HG02885 (cell line): ENCODE data around the gene CXCL3.

Experiments
- ATAC-seq: cut with Tn5 transposase; IDR thresholded peaks from one replicate; pipeline ENCODE4 v1.9.1; 2021; ENCODE audit warnings: mild to moderate bottlenecking; ENCODE audit not compliant: unreplicated experiment, poor library complexity

CXCL3 gene

DNA sequence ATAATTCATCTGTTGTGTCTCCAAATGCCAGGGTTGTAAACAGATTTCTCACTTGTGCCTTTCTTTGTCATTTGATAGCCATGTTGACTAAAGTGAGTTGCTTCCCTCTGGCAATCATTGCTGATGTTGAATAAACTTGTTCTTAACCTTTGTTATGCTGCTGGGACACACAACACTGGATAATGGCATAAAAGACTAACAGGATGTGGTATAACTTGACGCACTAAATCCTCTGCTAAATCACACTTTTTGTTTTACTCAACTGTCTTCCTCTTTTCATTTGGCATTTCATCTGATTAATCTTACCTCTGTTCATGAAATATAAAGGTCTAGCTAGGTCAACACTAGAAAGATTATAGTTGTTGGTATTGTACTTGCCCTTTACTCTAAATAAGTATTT lies 22.4 kb downstream of the CXCL3 start:
- no peak for ATAC-seq

DNA sequence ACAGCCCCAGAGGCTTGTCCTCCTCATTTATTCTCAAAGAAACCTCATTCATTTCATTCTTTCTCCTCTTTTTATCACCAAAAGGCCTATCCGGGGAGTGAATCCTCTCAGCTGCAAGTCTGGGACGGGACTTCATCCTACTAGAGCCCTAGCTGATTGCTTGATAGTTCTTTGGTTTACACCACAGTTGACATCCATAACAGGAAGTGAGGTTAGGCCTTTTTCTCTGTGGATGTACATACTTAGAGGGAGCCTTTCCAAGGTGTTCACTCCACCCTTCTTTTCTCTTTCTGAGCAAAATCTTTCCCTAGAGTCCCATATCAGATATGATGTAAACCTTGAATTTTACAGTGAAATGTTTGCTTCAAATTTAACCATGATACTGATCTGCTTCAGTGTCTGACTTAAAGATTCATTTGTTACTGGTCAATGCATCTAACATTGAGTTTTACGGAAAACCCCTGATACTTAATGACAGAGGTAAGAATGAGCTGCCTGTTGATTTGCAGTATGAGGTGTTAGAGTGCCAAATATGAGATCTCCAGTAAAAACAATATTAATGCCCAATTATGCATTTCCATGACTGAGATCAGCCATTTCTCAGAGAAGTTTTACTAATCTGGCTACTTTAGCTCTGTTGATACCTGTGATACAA lies 23.2 kb downstream of the CXCL3 start:
- ATAC-seq, result no peak

DNA sequence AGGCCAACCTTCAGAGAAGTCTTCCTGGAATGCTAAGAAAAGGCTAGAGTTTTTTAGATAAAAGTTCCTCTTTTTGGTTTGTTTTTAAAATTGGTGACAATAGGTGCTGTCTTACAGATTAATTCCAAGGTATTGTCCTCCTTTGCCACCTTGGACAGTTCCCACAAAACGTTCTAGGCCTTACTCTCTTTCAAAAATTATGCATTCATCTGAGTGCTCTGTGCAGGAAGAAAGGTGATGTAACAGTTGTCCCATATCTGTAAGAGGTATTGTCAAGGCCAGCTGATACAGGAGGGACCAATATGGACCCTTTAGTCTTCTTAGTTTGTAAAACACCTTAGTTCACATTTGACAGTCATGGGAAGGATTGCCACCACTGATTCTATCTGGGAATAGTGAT lies 24.2 kb downstream of the CXCL3 start:
- no peak for ATAC-seq

DNA sequence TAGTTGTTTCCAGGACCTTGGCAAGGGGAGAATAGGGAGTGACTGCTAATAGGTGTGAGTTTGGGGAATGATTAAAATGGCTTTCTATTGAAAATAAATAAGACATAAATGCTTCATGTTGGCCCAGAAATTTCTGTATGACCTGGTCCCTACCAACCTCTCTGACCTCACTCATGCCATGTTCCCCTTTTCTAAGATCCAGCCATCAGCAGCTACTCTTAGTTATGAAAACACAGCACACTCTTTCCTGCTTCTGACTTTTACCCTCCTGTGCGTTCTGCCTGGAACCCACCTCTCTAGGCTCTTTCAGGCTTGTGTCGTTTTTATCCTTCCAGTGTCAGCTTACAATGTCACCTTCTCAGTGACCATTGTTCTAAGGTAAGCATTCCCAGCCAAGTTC lies 25.2 kb downstream of the CXCL3 start:
- ATAC-seq, result no peak

DNA sequence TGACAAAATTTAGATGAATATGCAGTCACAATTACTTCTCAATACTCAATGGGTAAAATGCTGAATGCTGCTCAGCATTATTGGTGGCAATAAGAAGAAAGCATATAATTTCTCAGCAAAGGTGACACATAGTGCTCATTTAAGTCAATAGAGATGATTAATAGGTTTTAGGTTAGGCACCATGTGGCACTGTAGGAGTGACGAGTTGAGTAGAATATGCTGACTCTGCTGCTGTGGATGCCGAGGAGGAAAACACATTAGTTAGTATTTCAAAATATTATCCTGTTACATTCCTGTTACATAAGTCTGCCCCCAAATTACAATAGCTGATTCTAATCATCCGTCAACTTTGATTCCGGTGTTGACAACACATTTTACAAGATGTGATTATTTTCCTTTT lies 26.4 kb downstream of the CXCL3 start:
- no peak for ATAC-seq

DNA sequence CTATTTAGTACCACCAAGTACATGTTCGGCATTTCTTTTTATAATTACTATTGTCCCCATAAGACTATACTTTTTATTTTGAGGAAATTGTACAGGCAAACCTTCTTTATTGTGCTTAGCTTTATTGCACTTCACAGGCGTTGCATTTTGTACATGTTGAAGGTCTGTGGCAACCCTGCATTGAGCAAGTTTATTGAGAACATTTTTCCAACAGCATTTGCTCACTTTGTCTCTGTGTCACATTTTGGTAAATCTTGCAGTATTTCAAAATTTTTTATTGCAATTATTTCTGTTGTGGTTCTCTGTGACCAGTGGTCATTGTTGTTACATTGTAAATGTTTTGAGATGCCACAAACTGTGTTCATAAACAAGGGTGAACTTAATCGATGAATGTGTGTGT lies 29.2 kb downstream of the CXCL3 start:
- ATAC-seq, result no peak

DNA sequence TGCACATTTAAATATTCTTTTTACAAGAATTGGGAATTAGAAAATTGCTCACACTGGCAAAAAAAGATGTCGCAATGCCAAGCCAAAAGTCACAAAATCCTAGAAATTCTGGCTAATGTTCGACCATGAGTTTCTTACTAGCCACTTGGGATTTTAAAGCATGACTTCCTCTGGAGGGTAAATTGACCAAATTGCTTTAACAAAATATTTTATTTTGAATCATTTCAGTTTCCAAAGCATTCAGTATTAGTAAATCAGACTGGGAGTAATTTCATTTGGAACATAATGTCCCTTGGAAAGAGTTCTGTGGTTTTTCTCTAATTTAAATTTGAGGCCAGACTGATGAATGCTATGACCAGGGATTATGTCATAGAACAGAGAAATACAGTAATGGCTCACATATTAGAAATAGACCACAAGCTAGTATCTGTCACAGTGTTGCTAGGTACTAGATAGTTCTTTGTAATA lies 32.4 kb downstream of the CXCL3 start:
- no peak for ATAC-seq

DNA sequence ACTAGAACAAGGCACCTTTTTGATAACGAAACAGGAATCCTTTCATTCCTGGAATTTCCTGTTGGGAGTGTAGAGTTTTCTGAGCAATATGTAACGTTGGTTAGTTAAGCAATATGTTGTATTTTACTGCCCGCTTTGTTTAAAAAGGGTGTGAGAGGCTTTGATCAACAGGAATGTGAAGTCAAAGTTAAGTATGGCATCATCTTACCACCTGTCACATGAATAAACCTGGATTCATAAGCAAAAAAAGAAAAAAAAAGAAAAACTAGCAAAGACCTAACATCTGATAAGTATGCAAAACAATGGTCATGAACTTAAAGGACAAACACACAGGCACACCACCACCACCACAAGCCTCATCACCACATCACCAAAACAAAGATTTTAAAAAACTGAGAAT lies 33.0 kb downstream of the CXCL3 start:
- ATAC-seq, result no peak

DNA sequence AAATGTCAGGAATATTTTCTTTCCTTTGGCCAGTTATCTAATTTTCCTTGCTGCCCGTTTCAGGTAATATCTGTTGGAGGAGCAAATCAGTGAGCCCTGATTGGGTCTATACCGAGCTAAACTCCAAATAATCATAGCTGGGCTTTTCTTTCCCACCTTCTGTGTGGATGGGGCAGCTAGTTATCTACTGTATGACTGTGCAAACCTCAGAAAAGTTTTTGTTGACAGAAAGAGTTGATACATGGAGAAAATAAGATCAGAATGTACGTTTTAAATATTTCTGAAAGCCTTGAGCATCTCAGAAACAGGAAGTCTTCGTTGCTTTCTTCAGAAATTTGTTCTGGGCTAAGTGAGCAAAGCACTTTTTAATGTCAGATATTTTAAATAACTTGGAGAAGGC lies 33.8 kb downstream of the CXCL3 start:
- ATAC-seq, result no peak

DNA sequence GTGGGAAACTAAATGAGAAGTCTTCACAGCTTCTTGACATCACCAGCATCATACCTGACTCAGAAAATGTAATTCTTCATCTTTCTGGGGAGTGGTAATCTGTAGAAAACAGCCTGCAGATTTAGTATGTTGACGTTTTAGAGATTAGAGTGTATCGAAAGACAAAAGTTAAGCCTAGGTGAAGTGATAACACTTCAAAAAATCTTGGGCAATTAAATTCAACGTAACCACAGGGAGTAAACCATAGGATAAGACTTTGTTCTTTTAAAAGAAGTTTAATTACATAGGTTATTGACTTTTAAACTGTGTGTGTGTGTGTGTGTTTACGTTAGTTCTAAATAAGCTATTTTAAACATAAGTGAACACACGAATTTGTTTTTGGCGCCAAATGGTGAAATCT lies 38.2 kb downstream of the CXCL3 start:
- no peak for ATAC-seq

DNA sequence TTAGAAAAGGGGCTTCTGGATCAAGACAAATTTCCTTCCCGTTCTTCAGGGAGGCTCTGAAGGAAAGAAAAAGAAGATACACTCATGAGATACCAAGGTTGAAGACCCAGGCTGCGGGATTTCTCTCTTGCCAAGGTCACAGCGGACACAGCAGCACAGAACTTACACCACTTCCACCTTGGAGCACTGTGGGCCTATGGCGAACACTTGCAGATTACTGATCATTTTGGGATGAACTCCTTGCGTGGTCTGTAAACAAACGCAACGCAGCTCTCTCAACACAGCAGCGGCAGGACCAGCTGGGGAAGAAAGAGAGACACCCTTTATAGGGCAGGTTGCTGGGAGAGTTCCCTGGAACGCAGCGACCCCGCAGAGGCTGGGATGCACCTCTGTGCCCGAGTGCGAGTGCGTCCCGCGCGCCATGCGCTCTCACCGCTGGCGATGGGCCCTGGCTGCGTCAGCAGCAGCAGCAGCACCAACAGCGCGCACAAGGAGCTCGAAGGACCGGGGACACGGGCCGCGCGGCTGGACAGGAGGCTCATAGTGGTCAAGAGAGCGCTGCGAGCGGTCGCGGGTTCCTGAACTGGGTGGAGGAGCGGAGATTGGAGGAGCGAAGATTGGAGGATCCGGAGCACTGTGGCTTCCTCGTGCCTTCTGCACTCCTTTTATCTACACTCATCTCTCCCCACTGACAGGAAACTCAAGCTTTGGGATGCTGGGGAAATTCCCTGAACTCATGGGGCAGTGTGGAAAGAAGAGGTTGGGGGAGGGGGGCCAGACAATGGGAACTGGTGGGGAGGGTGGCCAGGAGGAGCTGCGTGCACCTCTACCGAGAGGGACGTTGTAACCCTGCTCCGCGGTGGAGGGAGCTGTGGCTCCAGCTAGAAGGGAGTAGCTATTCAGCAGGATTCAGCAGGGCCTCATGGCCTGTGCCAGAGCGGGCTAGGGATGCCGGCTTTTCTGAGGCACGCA lies 40.2 kb downstream of the CXCL3 start, which contains the start of gene CXCL5:
Gene CXCL5, minus strand, starts transcription at position 638 of the 972 bp plus-strand sequence. Its CDS starts 96 bp downstream, at position 542.
- ATAC-seq, result no peak

DNA sequence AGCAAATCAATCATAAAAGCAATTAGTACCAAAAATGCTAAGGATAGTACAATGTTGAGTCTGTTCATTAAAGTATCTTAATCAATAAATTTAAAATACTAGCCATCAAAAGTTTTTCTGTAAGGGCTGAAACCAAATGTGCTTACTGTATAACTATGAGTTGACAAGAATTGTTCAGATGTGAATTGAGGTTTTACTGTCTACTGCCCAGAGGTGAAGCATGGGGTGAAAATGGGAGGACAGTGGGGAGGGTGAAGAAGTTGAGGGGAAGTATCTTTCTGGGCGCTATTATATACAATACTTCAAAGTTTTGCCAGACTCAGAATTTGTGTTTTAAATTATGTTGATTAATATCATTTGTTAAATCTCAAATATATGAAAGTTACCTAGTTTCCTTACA lies 46.4 kb downstream of the CXCL3 start:
- no peak for ATAC-seq

DNA sequence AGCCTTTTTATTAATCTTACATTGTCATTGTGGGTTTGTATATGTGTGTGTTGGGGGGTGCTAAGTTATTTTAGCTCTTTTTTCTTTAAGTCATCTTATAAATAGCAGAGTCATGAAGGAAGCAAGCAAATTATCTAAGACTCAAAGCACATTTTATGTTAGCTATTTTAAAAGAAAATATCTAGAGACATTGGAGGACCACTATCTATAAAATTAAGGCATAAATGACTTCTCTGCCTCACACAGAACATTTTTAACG lies 46.8 kb downstream of the CXCL3 start:
- ATAC-seq, result no peak

DNA sequence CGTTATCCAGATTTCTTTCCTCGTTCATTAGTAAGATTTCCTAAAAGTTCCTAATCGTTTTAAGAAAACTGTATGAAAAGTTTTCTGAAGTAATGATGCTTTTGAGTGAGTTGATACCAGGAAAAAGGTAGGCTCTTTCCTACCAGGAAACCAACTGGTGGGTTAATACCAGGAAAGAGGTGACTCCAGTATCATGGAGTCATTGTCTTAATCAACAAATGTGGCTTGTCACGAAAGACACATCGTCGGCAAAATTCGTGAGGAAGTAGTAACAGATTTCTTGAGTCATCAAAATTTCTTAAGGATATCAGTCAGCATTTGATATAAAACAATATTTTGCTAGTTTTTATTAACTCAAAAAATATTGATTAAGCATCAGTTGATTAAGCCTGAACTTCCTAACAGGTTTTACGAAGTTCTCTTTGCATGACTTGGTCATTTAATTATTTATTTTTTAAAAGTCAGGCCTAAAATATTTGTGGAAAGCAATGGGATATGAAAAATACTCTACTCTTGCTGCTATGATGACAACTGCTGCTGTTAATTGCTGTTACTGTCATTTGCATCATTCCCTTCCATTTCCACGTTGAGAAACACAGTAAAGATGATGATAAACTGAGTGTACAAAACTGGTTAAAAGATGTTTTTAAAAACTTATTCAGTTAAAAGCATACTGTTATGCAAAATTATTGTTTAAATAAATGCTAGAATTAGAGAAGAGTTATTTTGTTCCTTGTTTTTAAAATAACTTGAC lies 47.3 kb downstream of the CXCL3 start:
- ATAC-seq, result no peak

DNA sequence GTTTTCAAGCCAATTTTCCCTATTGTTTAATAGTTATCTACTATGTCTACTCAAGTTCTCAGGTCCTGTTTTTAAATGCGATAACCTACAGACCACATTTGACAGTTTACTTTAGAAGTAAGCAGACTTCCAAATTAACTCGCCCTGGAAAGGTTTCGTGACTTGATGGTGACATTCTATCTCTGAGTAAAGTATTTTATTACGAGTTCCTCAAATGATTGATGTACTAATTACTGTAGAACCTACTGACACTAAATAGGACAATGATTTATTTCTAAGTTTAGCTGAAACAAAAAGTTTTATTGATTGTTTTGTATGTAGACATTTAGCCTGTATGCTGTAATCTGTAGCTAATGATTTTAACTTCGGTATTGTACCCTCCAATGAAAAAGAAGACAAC lies 48.6 kb downstream of the CXCL3 start:
- ATAC-seq, result no peak

DNA sequence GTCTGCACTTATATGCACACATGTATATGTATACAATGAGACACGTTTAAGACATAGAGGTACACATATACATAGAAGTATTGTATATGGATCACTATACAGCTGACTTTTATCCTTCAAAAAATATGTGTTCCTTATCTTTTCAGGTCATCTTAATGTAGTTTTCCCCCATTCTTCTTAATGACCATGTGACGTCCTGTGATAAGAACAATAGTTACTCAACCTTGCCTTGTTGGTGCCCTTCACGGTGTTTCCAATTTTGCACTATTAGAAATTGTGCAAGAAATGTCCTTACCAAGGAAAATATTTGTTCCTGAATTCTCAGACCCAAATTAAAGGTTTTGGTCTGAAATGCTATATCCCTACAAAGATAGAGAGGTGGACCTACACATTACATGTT lies 49.5 kb downstream of the CXCL3 start:
- ATAC-seq, result no peak

DNA sequence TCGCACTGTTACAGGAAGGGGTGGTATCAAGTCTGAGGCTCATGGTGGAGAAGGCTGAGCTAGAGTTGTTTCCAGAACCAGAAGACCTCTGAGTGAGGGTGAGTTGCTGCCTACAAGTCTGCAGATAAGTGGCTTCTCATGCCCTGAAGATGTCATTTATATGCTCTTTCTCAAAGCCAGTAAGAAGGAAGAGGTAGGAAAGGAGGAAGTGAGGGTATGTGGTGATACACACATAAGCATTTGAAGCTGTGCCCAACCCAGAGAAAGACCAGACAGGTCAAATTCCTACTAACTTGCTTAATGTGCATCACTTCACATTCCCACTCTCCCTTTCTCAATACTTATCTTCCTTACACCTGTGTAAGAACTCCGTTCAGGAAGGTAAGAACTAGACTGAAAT lies 50.4 kb downstream of the CXCL3 start, which contains the start of gene PPBP:
Gene PPBP, minus strand, starts transcription at position 130 of the 400 bp plus-strand sequence. Its CDS starts 87 bp downstream, at position 43.
- no peak for ATAC-seq
